NCI-H526 treated with DMSO at 0.1 percent for 48 hours (cell line): ENCODE results near the gene GPR15.

Source experiments
- DNase-seq: peaks from one replicate; lab custom pipeline; 2025; lab: John Stamatoyannopoulos, UW

The GPR15 gene

GRCh38 chr3:98530676-98531075 lies 1.1 kb upstream of the GPR15 start:
- no peak for DNase-seq

GRCh38 chr3:98532275-98532637 lies 478 bp downstream of the GPR15 start:
- DNase-seq, result no peak

GRCh38 chr3:98532709-98533571 lies 1.2 kb downstream of the GPR15 start:
- no peak for DNase-seq

- no peak for DNase-seq
These were observed 2.4 kb downstream of the GPR15 start for GRCh38 chr3:98534168-98534567.

- DNase-seq, result no peak
These were observed 3.0 kb downstream of the GPR15 start for GRCh38 chr3:98534734-98535133.

- DNase-seq, result no peak
These were observed 4.8 kb downstream of the GPR15 start for GRCh38 chr3:98536456-98537017.

GRCh38 chr3:98540346-98540745 lies 8.6 kb downstream of the GPR15 start:
- no peak for DNase-seq

- DNase-seq, result no peak
These were observed 9.9 kb downstream of the GPR15 start for GRCh38 chr3:98541695-98542094.

- no peak for DNase-seq
These were observed 10.8 kb downstream of the GPR15 start for GRCh38 chr3:98542623-98543022.

GRCh38 chr3:98545940-98546339 lies 14.2 kb downstream of the GPR15 start:
- no peak for DNase-seq

- no peak for DNase-seq
These were observed 16.8 kb downstream of the GPR15 start for GRCh38 chr3:98548544-98548943.

- no peak for DNase-seq
These were observed 19.1 kb downstream of the GPR15 start for GRCh38 chr3:98550833-98551232.

GRCh38 chr3:98551236-98551635 lies 19.5 kb downstream of the GPR15 start:
- DNase-seq, result no peak

GRCh38 chr3:98551754-98552153 lies 20.0 kb downstream of the GPR15 start:
- DNase-seq, result no peak

GRCh38 chr3:98552232-98553020 lies 20.6 kb downstream of the GPR15 start:
- DNase-seq, result no peak

- no peak for DNase-seq
These were observed 21.3 kb downstream of the GPR15 start for GRCh38 chr3:98553021-98553563.

GRCh38 chr3:98553753-98554152 lies 22.0 kb downstream of the GPR15 start:
- DNase-seq, result no peak

- DNase-seq, result no peak
These were observed 22.8 kb downstream of the GPR15 start for GRCh38 chr3:98554580-98554979.

GRCh38 chr3:98555025-98555379 lies 23.2 kb downstream of the GPR15 start:
- DNase-seq, result no peak

- DNase-seq, result no peak
These were observed 24.7 kb downstream of the GPR15 start for GRCh38 chr3:98556164-98557130.

GRCh38 chr3:98557324-98558010 lies 25.7 kb downstream of the GPR15 start:
- no peak for DNase-seq
